GM23338 (cell line): ENCODE measurements around the gene PRM1. TPM values are rescaled to one million over a fixed set of nuclear protein-coding genes. Genes with fewer than 3 reads are reported as not detected.

Source experiments
- ATAC-seq: fragments of 200-7000 bp; cut with Tn5 transposase; 3 replicates; pipeline ENCODE4 v1.9.1; 2020
- DNase-seq: peaks from one replicate; pipeline ENCODE4 v3.0.0-alpha.2; 2015; ENCODE audit warnings: low spot score
- H2AFZ ChIP-seq: fragments of 200-600 bp; sonication (generic); 2 replicates; pipeline ENCODE4 v1.8.0; 2016; ENCODE audit warnings: antibody characterized with exemption, mild to moderate bottlenecking, moderate library complexity
- H3F3A ChIP-seq: fragments of 200-600 bp; sonication (generic); replicated peaks from 2 replicates; pipeline ENCODE4 v1.8.0; 2017; ENCODE audit warnings: antibody characterized with exemption, mixed run types, low read depth
- H3K27ac ChIP-seq: fragments of 200-600 bp; sonication (generic); 2 replicates; pipeline ENCODE4 v1.6.1; 2016; ENCODE audit warnings: low read depth
- H3K27me3 ChIP-seq: fragments of 200-600 bp; sonication (generic); 2 replicates; pipeline ENCODE4 v1.8.0; 2016; ENCODE audit warnings: mild to moderate bottlenecking, mixed run types, moderate library complexity; ENCODE audit not compliant: insufficient read depth
- H3K36me3 ChIP-seq: fragments of 200-600 bp; sonication (generic); 2 replicates; pipeline ENCODE4 v1.8.0; 2016; ENCODE audit warnings: mild to moderate bottlenecking; ENCODE audit not compliant: insufficient read depth
- H3K4me1 ChIP-seq: fragments of 200-600 bp; sonication (generic); 2 replicates; pipeline ENCODE4 v1.8.0; 2016; ENCODE audit warnings: mild to moderate bottlenecking, moderate library complexity; ENCODE audit not compliant: insufficient read depth
- H3K4me2 ChIP-seq: fragments of 200-600 bp; sonication (generic); 2 replicates; pipeline ENCODE4 v1.7.1; 2017; ENCODE audit warnings: mixed run types
- H3K4me3 ChIP-seq: fragments of 200-600 bp; sonication (generic); 2 replicates; pipeline ENCODE4 v1.6.1; 2016; ENCODE audit warnings: mixed run types
- H3K79me2 ChIP-seq: fragments of 200-600 bp; sonication (generic); replicated peaks from 2 replicates; pipeline ENCODE4 v1.8.0; 2017; ENCODE audit warnings: mild to moderate bottlenecking; ENCODE audit not compliant: insufficient read depth
- H3K9me2 ChIP-seq: fragments of 200-600 bp; sonication (generic); 2 replicates; pipeline ENCODE4 v1.8.0; 2017; ENCODE audit not compliant: insufficient read depth
- H4K20me1 ChIP-seq: fragments of 200-600 bp; sonication (generic); replicated peaks from 2 replicates; pipeline ENCODE4 v1.8.0; 2017; ENCODE audit warnings: mild to moderate bottlenecking; ENCODE audit not compliant: insufficient read depth
- H3K27ac Mint-ChIP-seq: 2 replicates; pipeline ENCODE4 v1.8.0; 2020; ENCODE audit warnings: inconsistent platforms, mild to moderate bottlenecking, moderate library complexity, mixed read lengths
- H3K27me3 Mint-ChIP-seq: 3 replicates; pipeline ENCODE4 v1.8.0; 2022; ENCODE audit warnings: low read depth, mild to moderate bottlenecking, moderate library complexity, mixed read lengths, inconsistent platforms; ENCODE audit not compliant: insufficient read depth, poor library complexity
- H3K36me3 Mint-ChIP-seq: 3 replicates; pipeline ENCODE4 v1.8.0; 2021; ENCODE audit warnings: low read depth, mild to moderate bottlenecking, inconsistent platforms, moderate library complexity, mixed read lengths
- H3K4me1 Mint-ChIP-seq: 3 replicates; pipeline ENCODE4 v1.8.0; 2020; ENCODE audit warnings: mild to moderate bottlenecking, inconsistent platforms, mixed read lengths
- H3K4me3 Mint-ChIP-seq: 3 replicates; pipeline ENCODE4 v1.8.0; 2021; ENCODE audit warnings: moderate library complexity, mild to moderate bottlenecking, inconsistent platforms, mixed read lengths
- H3K9me3 Mint-ChIP-seq: 3 replicates; pipeline ENCODE4 v1.8.0; 2020; ENCODE audit warnings: moderate library complexity, mild to moderate bottlenecking, inconsistent platforms, mixed read lengths
- CREB1 ChIP-seq: fragments of 250-450 bp; sonication (Bioruptor Pico); IDR thresholded peaks from 2 replicates; pipeline ENCODE4 v1.5.0; 2020; ENCODE audit warnings: low read depth, mild to moderate bottlenecking, moderate library complexity
- CTCF ChIP-seq, 2 experiments: fragments of 200-600 bp in 1 of 2; sonication (generic) in 1 of 2; conservative IDR thresholded peaks; 2 replicates each; pipeline versions ENCODE4 v1.5.1 to v1.6.1; 2016 to 2017; ENCODE audit warnings: antibody characterized with exemption in 2 of 2, low read depth in 2 of 2, mild to moderate bottlenecking in 2 of 2, moderate library complexity in 1 of 2
- ETS1 ChIP-seq: IDR thresholded peaks from 2 replicates; pipeline ENCODE4 v1.6.1; 2016; ENCODE audit warnings: antibody characterized with exemption
- EZH2 ChIP-seq: fragments of 200-600 bp; sonication (generic); IDR thresholded peaks from one replicate; pipeline ENCODE4 v1.8.0; 2017; ENCODE audit warnings: antibody characterized with exemption, mild to moderate bottlenecking, low read depth; ENCODE audit not compliant: unreplicated experiment
- EZH2phosphoT487 ChIP-seq: fragments of 200-600 bp; sonication (generic); IDR thresholded peaks from one replicate; pipeline ENCODE4 v1.8.1; 2018; ENCODE audit warnings: antibody characterized with exemption; ENCODE audit not compliant: unreplicated experiment
- JUNB ChIP-seq: IDR thresholded peaks from one replicate; pipeline ENCODE4 v1.6.1; 2016; ENCODE audit warnings: antibody characterized with exemption; ENCODE audit not compliant: unreplicated experiment
- NANOG ChIP-seq: IDR thresholded peaks from 2 replicates; pipeline ENCODE4 v1.6.1; 2016; ENCODE audit warnings: antibody characterized with exemption, borderline replicate concordance
- POLR2AphosphoS5 ChIP-seq: IDR thresholded peaks from 2 replicates; pipeline ENCODE4 v1.6.1; 2016; ENCODE audit warnings: antibody characterized with exemption, low read depth
- REST ChIP-seq: IDR thresholded peaks from one replicate; pipeline ENCODE4 v1.6.1; 2018; ENCODE audit warnings: antibody characterized with exemption; ENCODE audit not compliant: unreplicated experiment
- STAT1 ChIP-seq: IDR thresholded peaks from one replicate; pipeline ENCODE4 v1.6.1; 2016; ENCODE audit warnings: antibody characterized with exemption; ENCODE audit not compliant: unreplicated experiment
- ZNF114 ChIP-seq: fragments of 250-450 bp; sonication (Bioruptor Pico); IDR thresholded peaks from 2 replicates; pipeline ENCODE4 v1.5.0; 2020; ENCODE audit warnings: mild to moderate bottlenecking, moderate library complexity
- ZNF462 ChIP-seq: fragments of 250-450 bp; sonication (Bioruptor Pico); IDR thresholded peaks from 2 replicates; pipeline ENCODE4 v1.5.0; 2020; ENCODE audit warnings: mild to moderate bottlenecking, moderate library complexity
- polyA plus RNA-seq: library from polyadenylated mRNA; unstranded; fragments of >200 nt; fragmentation: Nextera tagmentation; extraction: Ambion mirVana; gene quantifications from 2 replicates; pipeline ENCODE4 v1.2.1, GENCODE V29; 2016
- total RNA-seq: library from RNA; depleted of rRNA; stranded (reverse); fragments of >200 nt; shearing (Covaris generic); gene quantifications from 2 replicates; pipeline ENCODE4 v1.2.3, GENCODE V29; 2014

PRM1 gene
- total and polyA plus RNA-seq, 2 experiments from 2014 or later, result 1.2 TPM; not detected in 1

GRCh38 chr16:11289202-11289601 lies 8.1 kb upstream of the PRM1 start:
- H3K4me1 Mint-ChIP-seq, result peaks cover 14% of the 10 kb centered on the region
- H3K27me3 Mint-ChIP-seq, result peaks cover 6% of the 10 kb centered on the region
- Histone ChIP-seq H2AFZ (peak overlapping the region; percentile 78; the same call in 1 of the 2 replicates), H3K4me1 (peaks cover 4% of the 10 kb centered on the region; the same call in 1 of the 2 replicates), H3K4me3 (no peak overlapping the region), H3K4me2 (no peak overlapping the region), H3K36me3 (no peaks in the 10 kb centered on the region), H3K9me2 (no peaks in the 10 kb centered on the region), H3K27ac (no peak overlapping the region), H3F3A (0 out of 2 replicates have a peak, but pooled peaks cover 2% of the 10 kb centered on the region), H3K27me3 (no peaks in the 10 kb centered on the region), H4K20me1 (no peaks in the 10 kb centered on the region), H3K79me2 (no peaks in the 10 kb centered on the region)
- H3K4me3 Mint-ChIP-seq, result no peak overlapping the region
- H3K27ac Mint-ChIP-seq, result no peak overlapping the region
- H3K9me3 Mint-ChIP-seq, result no peaks in the 10 kb centered on the region
- DNase-seq (no peak), ATAC-seq (no peak)
- no peak for TF ChIP-seq REST
- no peak for TF ChIP-seq CREB1
- no peak for TF ChIP-seq EZH2
- no peak for TF ChIP-seq CTCF (conservative IDR thresholded peaks at IDR 0.05; ENCODE audit: low read depth in 2 of 2)
- TF ChIP-seq ETS1, result no peak
- TF ChIP-seq STAT1, result no peak
- TF ChIP-seq POLR2AphosphoS5, result no peak
- no peak for TF ChIP-seq JUNB
- no peak for TF ChIP-seq NANOG
- no peak for TF ChIP-seq ZNF114 (CRISPR knock-in tag)
- no peak for TF ChIP-seq ZNF462
- TF ChIP-seq EZH2phosphoT487, result no peak
- H3K36me3 Mint-ChIP-seq, result no peaks in the 10 kb centered on the region
